AG08396 (cell line): Measurements from ENCODE around the gene ULK2.
"Not testable (repeated sequence)": the region's sequence is repeated elsewhere in the genome, so short reads cannot be mapped to it uniquely, and the experiment has no call there.

Experiments used
- DNase-seq: peaks from one replicate; pipeline ENCODE4 v3.0.0; 2012; ENCODE audit warnings: low spot score, mixed read lengths

ULK2 gene

GRCh38 chr17:19766421-19767270, 101.1 kb downstream of the ULK2 start:
- peak; percentile 85 for DNase-seq

DNA sequence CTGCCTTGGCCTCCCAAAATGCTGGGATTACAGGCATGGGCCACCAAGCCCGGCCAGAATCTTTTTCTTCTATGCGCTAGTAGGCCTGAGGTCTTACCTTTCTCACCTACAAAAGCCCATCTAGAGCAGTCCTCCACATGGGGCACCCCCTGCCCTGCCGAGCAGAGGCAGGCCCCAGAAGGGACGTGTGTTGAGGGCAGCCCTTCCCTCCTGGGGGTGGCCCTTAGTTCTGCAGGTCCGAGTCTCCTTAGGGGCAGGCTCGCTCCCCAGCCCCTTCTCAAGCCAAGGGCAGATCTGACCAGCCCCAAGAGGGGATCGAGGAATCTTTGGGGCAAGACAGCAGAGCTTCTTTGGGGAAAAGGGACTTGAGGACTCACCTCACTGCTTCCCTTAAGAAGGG, 101.7 kb downstream of the ULK2 start:
- no peak for DNase-seq

- not testable (repeated sequence) for DNase-seq
These were observed 103.7 kb downstream of the ULK2 start for GRCh38 chr17:19763991-19764390.

DNA sequence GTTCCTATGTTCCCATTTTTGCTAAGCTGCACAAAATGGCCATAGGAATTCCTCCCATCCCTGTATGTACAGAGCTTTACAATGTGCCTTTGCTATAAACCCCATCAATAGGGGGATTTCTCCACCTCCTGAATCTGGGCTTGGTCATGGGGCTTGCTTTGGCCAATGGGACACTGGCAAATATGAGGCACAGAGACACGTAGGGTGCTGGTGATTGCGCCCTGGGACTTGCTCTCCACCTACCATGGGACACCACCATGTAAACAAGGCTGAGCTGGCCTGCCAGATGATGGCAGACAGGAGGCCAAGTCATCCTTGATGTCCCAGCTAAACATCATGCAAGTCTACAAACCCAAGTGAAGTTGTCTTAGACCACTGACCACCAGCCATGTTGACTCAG, 104.3 kb downstream of the ULK2 start:
- DNase-seq, result no peak

GRCh38 chr17:19762515-19762961, 105.2 kb downstream of the ULK2 start:
- DNase-seq, result peak; percentile 89

GRCh38 chr17:19760746-19761145, 107.0 kb downstream of the ULK2 start:
- no peak for DNase-seq

DNA sequence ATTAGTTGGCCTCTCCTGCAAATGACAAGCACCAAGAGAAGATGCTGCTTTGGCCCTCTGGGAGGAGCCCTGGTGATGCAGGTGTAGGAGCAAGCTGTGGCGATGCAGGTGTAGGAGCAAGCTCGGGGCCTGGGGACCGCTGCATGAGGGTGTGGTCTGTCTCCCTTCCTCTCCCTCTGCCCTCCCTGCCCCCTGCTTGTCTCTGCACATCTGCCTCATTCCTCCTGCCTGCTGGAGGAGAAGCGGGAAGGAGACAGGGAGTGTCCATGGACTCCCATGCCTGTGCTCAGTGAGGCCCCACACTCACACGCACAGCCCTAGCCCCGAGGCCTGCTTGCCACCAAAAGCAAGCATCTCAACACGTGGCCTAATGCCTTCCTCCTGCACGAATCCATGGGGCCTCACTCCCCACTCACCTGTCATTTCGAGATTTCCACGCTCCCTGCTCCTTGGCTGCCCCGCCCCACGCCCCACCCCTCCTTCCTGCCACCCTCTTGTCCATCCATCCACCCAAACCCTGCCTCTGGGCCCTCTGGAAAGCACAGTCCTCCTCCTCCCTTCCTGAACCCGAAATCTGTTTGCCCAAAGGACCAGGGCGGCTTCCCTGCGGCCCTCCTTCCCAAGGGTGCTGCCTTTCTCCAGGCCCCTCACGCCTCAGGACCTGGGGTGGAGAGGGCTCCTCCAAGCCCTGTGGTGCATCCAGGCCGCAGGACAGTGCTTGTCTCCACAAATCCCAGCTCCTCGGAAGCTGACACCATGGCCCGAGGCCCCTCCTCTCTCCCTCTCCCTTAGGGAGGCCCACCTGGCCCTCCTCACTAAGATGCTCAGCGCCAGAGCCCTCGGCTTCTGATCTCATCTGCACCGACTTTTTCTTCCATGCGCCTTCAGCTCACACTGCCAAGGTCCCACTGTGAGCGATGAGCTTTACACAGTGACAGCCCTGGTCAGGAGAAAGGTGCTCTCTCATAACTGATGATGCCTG, 107.9 kb downstream of the ULK2 start:
- no peak for DNase-seq

- no peak for DNase-seq
These were observed 110.1 kb downstream of the ULK2 start for GRCh38 chr17:19757536-19758180.

- DNase-seq, result no peak
These were observed 111.2 kb downstream of the ULK2 start for GRCh38 chr17:19756546-19756945.

DNA sequence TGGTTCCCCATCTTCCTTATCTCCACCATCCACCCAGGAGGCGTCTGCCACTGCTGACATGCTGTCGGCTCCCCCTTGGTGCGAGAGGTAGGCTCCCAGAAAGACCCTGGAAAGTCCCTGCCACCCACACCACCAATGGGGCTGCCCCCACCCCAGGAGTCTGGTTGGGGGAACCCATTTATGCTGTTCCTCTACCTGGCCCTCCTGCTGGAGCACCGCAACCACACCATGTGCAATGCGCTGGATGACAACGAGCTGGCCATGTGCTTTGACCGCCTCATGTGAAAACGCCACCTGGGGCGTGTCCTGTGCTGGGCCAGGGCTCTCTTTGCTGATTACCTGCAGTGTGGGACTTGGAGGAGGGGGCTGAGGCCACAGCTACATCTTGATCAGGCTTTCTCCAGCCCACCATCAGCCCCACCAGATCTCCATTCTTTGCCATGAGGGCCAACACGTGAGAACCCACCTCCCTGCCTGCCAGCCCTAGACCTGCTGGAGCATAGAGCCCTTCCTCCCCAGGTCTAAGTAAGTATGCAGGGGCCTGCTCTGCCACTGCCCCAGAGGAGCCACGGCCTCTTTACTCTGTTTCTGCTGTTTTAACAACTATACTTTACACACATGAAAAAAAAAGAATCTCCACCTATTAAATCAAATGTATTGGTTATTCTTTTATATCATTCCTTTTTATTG, 111.8 kb downstream of the ULK2 start:
- DNase-seq, result no peak

DNA sequence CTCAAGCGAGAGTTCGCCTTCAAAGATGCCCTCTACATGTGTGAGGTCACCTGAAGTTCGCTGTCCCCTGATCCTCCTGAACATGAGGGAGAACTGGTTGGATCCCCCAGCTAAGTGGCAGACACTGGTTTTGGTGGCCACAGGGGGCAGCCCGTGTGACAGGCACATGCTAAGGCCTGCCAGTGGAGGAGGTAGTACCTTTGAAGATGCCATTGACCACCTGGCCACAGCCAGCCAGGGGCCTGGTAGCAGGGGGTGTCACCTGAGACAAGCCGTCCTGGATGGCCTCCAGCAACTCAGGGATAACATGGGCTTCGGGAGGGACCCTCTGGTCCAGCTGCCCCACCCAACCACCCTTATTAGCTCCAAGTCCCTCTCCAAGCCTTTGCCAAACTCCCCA, 112.3 kb downstream of the ULK2 start:
- DNase-seq, result no peak

DNA sequence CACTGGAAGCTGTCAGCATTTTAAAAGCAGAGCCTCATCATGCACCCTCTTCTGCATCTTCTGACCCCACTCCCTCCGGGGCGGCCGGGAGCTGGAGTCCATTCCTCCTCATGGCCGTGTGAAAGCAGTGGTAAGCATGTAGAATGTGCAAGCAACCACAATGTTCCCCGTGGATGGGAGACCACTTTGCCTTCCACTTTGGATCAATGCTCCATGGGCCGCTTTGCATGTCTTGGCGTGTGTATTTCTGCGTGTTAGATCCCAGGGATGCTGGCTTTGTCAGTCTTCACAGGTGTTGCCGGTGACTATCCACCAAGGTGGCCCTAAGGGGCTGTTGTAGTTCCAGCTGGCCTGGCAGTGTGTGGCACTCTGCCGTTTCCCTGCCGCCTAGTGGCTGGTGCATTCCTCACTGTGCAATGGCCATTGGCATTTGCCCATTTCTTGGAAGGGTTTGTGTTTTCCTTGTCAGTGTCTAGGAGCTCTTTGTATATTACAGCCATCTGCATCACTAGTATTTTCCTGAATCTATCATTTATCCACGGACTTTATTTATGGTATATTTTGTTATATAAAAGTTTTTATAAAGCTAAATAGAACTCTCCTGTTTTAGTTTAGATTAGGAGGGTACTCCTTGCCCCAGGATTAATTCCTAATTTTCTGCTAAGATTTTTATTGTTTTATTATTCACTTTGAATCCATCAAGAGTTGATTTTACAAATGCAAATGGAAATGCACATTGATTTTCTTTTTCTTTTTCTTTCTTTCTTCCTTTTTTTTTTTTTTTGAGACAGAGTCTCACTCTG, 113.9 kb downstream of the ULK2 start:
- DNase-seq, result no peak

DNA sequence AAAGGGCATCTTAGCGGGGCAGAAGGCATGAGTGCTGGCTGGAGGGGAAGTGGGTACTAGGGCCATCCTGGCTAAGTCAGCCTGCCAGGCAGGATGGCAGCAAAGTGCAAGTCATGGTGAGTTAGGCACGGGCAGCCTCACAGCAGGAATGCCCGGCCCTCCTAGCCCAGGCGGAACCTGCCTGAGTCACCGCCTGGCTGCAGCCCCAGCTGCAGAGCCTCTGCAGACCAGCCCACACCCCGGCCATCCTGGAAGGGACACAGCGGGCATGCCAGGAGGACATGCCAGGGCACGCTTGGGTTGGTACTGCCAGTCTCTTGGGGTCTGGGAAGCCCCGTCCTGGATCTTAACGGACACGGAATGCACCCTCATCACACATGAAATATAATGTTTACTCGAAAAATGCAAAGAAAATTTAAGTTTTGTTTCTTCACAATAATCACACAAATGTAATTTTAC, 114.7 kb downstream of the ULK2 start:
- peak; percentile 82 for DNase-seq

DNA sequence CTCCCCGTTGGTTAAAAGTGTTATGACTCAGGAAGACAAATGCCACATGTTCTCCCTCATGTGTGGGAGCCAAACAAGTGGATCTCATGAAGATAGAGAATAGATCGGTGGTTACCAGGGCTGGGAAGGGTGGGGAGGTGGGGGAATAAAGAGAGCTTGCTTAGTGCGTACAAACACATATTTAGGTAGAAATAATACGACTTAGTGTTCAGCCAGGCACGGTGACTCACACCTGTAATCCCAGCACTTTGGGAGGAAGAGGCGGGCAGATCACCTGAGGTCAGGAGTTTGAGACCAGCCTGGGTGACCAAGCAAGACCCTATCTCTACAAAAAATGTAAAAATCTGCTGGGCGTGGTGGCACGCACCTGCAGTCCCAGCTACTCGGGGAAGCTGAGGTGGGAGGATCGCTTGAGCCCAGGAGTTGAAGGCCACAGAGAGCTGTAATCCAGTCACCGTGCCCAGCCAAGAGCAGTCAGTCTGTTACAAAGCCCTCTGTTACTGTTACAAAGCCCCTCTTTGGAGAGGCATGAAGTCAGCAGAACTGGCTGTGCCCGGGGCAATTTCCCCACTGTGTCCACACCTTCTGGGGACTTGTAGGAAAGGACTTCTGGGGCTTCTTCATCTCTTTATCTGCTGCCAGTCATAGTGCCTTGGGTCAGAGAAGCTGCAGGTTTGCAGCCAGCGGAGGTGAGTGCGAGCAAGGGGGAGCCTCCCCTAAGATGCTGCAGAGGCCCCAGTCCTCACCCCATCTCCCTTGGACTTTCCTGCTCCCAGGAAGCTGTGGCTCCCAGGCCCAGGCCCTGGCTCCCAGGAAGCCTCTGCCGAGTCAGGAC, 115.3 kb downstream of the ULK2 start:
- no peak for DNase-seq

DNA sequence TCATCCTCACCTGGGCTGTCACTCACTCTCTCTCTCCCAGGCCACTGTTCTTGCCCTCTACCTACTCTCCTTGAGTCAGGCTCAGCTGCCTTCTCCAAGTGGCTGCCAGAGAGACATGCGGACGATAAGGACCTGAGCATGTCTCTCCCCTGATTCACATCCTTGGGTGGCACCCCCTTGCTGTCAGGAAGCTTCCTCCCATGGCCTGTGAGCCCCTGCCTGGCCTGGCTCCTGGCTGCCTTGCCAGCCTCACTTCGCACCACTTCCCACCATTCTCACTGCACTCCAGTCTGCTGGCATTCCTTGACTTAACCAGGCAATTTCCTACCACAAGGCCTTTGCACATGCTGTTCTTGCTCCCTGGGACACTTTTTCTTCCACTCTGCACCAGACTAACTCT, 116.9 kb downstream of the ULK2 start:
- DNase-seq, result no peak

- DNase-seq, result no peak
These were observed 117.6 kb downstream of the ULK2 start for GRCh38 chr17:19750020-19750572.

DNA sequence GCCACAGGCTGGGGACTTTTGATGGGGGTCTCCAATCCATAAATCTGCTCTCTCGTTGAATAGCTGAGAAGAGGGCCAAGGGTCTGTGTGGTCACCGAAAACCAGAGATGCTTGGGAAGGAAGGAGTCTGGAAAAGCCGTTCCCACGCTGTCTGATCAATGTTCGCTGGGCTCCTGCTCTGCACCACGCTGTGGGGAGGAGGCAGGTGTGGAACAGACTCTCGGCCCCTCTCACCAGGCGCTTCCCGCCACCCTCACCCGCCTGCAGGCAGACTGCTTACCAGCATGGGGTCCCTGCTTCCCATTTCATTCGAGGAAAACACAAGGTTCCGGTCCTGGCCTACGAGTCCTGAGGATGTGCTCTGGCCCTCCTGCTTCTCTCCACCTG, 118.9 kb downstream of the ULK2 start:
- DNase-seq, result no peak

- no peak for DNase-seq
These were observed 119.6 kb downstream of the ULK2 start, which contains the start of gene ALDH3A1 for GRCh38 chr17:19747829-19748806. Gene ALDH3A1, minus strand, starts transcription at chr17:19748298. Its CDS starts 3,169 bp downstream, at chr17:19745129.
